Stimulated activated CD8-positive, alpha-beta memory T cell treated with anti-CD3 and anti-CD28 coated beads, Interleukin-7, amount 100 ng/mL, for 24 hours (primary cell): ENCODE measurements around the gene WFIKKN1.

Source experiments
- DNase-seq: peaks from one replicate; pipeline ENCODE4 v3.0.0-alpha.2; 2020; ENCODE audit warnings: low read depth

WFIKKN1 gene

GRCh38 chr16:624526-625070 is 6.2 kb upstream of the WFIKKN1 start:
- no peak for DNase-seq

GRCh38 chr16:625117-625976 is 5.4 kb upstream of the WFIKKN1 start:
- no peak for DNase-seq

GRCh38 chr16:625977-626765 is 4.6 kb upstream of the WFIKKN1 start:
- DNase-seq: no peak

GRCh38 chr16:626787-627453 is 3.9 kb upstream of the WFIKKN1 start:
- DNase-seq: no peak

GRCh38 chr16:627454-628239 is 3.1 kb upstream of the WFIKKN1 start:
- no peak for DNase-seq

GRCh38 chr16:628321-629061 is 2.3 kb upstream of the WFIKKN1 start:
- no peak for DNase-seq

GRCh38 chr16:629185-629832 is 1.5 kb upstream of the WFIKKN1 start:
- no peak for DNase-seq

- no peak for DNase-seq
Measured at GRCh38 chr16:629833-630248, 944 bp upstream of the WFIKKN1 start.

- no peak for DNase-seq
Measured at GRCh38 chr16:630249-630814, 453 bp upstream of the WFIKKN1 start.

GRCh38 chr16:631808-632358 is 1.1 kb downstream of the WFIKKN1 start:
- no peak for DNase-seq

- DNase-seq: no peak
Measured at GRCh38 chr16:632486-633335, 1.9 kb downstream of the WFIKKN1 start.

- DNase-seq: no peak
Measured at GRCh38 chr16:633336-634050, 2.7 kb downstream of the WFIKKN1 start.

GRCh38 chr16:634051-634670 is 3.4 kb downstream of the WFIKKN1 start:
- no peak for DNase-seq

GRCh38 chr16:634996-635395 is 4.2 kb downstream of the WFIKKN1 start:
- no peak for DNase-seq

- no peak for DNase-seq
Measured at GRCh38 chr16:635573-636205, 4.9 kb downstream of the WFIKKN1 start.

- DNase-seq: peak; percentile 91
Measured at GRCh38 chr16:636206-637080, 5.7 kb downstream of the WFIKKN1 start, which contains the start of gene METTL26. TSS of gene METTL26 (minus strand) at chr16:636305. CDS start at chr16:636290, 15 bp downstream.
